SK-N-MC (cell line): ENCODE measurements around the gene TTBK1.

Source experiments
- DNase-seq: peaks from one replicate; pipeline ENCODE4 v3.0.0-alpha.2; 2011; ENCODE audit warnings: low read depth, low spot score
- H3K27ac ChIP-seq: fragments of 200-600 bp; sonication (generic); 2 replicates; pipeline ENCODE4 v1.5.1; 2016; ENCODE audit warnings: mixed run types
- H3K36me3 ChIP-seq: fragments of 200-600 bp; sonication (generic); 2 replicates; pipeline ENCODE4 v1.6.1; 2017; ENCODE audit warnings: antibody characterized with exemption, low read length, mixed read lengths; ENCODE audit not compliant: insufficient read depth
- H3K4me3 ChIP-seq: fragments of 200-600 bp; sonication (generic); 2 replicates; pipeline ENCODE4 v1.5.1; 2016
- H3K9ac ChIP-seq: fragments of 200-600 bp; sonication (generic); 2 replicates; pipeline ENCODE4 v1.8.0; 2017; ENCODE audit warnings: mixed run types, mixed read lengths; ENCODE audit not compliant: insufficient read length
- H3K9me3 ChIP-seq: fragments of 200-600 bp; sonication (generic); 2 replicates; pipeline ENCODE4 v1.6.1; 2017; ENCODE audit warnings: low read depth, mild to moderate bottlenecking, antibody characterized with exemption, low read length, moderate library complexity, mixed read lengths
- EZH2 ChIP-seq: fragments of 200-600 bp; sonication (generic); IDR thresholded peaks from one replicate; pipeline ENCODE4 v1.6.1; 2017; ENCODE audit warnings: antibody characterized with exemption
- FOXP2 ChIP-seq: optimal IDR thresholded peaks from 2 replicates; pipeline ENCODE3; 2011; ENCODE audit warnings: mild to moderate bottlenecking, moderate library complexity; ENCODE audit not compliant: insufficient read depth; ENCODE audit errors: extremely low read length, control extremely low read depth
- POLR2AphosphoS5 ChIP-seq: IDR thresholded peaks from 2 replicates; pipeline ENCODE4 v1.6.1; 2012; ENCODE audit warnings: mild to moderate bottlenecking, low read depth, low read length, borderline replicate concordance

Gene TTBK1

DNA sequence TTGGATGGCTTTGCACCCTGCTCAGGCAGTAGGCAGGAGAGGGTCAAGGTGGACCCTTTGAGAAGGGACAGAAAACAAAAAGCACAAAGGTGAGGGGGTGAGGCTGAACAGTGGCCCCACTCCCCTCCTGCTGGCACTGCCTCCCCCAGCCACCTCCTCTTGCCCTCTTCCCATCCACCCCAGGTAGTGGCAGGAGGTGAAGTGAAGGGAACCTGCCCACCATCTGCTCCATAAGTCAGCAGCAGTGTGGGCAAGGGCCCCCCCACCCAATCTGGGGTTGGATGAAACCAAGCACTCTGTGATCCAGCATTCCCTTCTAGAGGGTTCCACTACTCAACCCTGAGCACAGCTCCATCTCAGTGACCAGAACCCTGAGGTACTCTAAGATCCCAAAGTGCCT is 28.7 kb downstream of the TTBK1 start:
- TF ChIP-seq POLR2AphosphoS5 (no peak), FOXP2 (no peak), EZH2 (no peak)
- no peak overlapping the region for H3K4me3 ChIP-seq
- H3K9me3 ChIP-seq, result no peaks in the 10 kb centered on the region
- no peak for DNase-seq
- H3K27ac ChIP-seq, result no peak overlapping the region
- H3K36me3 ChIP-seq, result no peaks in the 10 kb centered on the region
- H3K9ac ChIP-seq, result no peak overlapping the region

DNA sequence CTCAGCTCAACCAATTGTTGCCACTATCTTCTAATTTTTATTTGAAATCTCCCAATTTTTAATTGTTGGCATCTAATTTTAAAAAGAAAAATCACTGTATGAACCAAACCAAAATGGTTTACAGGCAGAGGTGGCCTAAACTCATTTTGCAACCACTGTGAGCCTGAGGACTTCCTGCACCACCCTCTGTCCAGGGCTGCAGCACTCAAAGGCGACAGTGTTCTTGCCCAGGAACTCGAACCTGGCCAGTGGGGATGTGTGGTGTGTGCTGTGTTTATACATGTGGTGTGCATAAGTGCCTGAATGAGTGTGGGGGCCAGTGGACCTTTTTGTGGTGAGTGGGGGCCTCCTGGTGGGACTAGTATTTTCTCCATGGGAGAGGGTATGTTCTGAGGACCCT is 30.4 kb downstream of the TTBK1 start:
- H3K36me3 ChIP-seq, result no peaks in the 10 kb centered on the region
- no peak overlapping the region for H3K27ac ChIP-seq
- H3K9me3 ChIP-seq, result no peaks in the 10 kb centered on the region
- H3K9ac ChIP-seq, result no peak overlapping the region
- DNase-seq, result no peak
- TF ChIP-seq POLR2AphosphoS5, result no peak
- TF ChIP-seq EZH2, result no peak
- no peak for TF ChIP-seq FOXP2
- H3K4me3 ChIP-seq, result no peak overlapping the region

DNA sequence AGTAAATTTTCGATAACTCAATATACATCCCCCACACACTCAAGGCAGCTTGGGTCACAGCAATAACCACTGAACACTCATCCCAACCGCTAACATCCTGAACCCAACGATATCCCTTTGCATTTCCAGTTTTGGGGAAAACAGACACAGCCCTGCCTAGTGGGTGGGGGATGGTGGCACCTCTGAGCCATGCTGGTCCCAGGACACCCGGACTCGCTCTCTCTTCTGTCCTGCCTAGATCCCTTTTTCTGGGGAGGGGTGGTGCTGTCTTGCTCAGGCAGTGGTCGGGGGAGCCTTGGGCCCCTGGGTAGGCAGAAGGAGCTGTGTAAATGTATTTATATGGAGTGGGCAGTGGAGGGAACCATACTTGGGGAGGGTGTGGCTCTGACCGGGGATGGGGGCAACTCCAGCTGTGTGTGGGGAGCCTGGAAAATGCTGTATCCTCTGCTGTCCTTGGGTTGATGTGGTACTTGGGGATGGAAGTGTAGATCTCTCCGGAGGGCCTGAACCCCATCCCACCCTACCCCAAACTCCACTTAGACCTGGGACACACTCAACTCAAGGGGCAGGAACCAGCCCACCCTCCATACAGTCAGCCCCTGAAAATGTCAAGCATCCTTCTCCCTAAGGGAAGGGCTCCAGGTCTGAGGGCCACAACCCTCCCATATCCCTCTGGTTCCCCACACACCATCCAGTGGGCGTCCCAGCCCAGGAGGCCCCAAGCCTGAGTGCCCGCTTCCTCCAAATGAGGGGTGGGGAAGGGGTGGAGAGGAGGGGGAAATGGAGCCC is 31.0 kb downstream of the TTBK1 start:
- no peak overlapping the region for H3K4me3 ChIP-seq
- H3K9me3 ChIP-seq, result no peaks in the 10 kb centered on the region
- DNase-seq, result no peak
- no peak overlapping the region for H3K27ac ChIP-seq
- no peak overlapping the region for H3K9ac ChIP-seq
- TF ChIP-seq EZH2 (no peak), POLR2AphosphoS5 (no peak), FOXP2 (no peak)
- no peaks in the 10 kb centered on the region for H3K36me3 ChIP-seq

DNA sequence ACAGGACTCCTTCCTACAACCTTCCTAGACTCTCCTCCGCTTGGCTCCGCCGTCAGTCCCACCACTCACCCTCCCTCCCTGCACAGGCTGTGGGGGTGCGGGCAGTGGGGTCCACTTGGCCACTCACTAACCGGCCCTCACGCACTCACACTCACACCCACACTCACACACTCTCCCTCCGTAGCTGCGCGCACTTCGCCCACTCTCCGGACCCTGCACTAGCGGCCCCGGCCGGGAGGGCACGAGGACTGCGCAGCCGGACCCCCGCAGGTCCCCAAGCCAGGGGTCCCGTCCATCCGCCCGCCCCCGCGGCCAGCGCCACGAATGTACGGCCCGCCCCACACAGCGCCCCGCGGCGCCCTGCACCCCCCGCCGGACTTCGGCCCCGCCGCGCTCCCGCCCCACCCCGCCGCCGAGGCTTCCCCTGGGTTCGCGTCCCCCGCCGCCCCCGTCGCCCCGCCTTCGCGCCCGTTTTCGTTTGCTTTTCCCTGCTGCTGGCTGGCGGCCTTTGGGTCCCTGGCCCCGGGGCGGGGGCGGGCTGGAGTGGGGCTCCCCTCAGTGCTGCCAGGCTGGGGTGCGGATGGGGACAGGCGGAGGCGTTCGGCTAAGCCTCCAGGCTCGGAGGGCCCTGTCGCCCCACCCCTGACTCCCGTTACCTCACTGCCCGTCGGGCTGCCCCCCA is 31.8 kb downstream of the TTBK1 start:
- no peaks in the 10 kb centered on the region for H3K9me3 ChIP-seq
- H3K27ac ChIP-seq, result no peak overlapping the region
- DNase-seq, result no peak
- no peak overlapping the region for H3K4me3 ChIP-seq
- no peaks in the 10 kb centered on the region for H3K36me3 ChIP-seq
- H3K9ac ChIP-seq, result no peak overlapping the region
- TF ChIP-seq POLR2AphosphoS5 (no peak), FOXP2 (no peak), EZH2 (no peak)

DNA sequence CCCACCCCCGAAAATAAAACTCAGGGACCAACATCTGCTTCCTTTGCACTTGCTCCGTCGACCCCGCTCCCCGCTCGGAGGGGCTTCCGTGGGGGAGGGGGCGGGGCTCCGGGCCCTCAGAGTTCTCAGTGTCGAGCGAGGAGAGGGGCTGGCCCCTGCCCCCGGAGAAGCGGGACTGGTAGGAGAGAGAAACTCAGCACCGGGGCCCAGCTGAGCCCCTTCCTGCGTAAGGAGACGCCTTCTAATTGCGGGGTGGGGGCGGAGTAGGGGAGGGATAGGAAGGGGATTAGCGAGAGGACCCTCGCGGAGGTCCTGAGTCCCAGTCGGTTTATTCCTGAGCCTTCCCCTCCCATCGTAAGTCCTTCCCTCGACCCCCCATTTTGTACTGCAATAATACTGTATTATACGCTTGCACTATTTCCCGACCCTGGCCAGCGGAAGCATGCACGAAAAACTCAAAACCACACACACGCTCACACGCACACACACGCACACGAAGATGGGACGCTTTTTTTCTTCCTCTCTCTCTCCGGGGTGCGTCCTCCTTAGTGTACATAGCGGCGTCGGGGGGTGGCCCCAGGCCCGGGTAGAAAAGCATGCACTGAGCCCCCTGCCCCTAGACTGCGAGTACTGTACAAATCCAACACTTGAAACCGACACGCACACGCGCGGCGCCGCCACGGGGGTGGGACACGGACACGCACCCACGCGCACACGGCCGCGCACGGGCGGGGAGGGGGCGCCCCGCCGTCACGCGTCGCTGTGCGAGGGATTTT is 32.7 kb downstream of the TTBK1 start:
- Histone ChIP-seq H3K36me3 (no peaks in the 10 kb centered on the region), H3K4me3 (no peak overlapping the region), H3K27ac (no peak overlapping the region), H3K9ac (no peak overlapping the region), H3K9me3 (no peaks in the 10 kb centered on the region)
- DNase-seq, result no peak
- TF ChIP-seq POLR2AphosphoS5, result no peak

DNA sequence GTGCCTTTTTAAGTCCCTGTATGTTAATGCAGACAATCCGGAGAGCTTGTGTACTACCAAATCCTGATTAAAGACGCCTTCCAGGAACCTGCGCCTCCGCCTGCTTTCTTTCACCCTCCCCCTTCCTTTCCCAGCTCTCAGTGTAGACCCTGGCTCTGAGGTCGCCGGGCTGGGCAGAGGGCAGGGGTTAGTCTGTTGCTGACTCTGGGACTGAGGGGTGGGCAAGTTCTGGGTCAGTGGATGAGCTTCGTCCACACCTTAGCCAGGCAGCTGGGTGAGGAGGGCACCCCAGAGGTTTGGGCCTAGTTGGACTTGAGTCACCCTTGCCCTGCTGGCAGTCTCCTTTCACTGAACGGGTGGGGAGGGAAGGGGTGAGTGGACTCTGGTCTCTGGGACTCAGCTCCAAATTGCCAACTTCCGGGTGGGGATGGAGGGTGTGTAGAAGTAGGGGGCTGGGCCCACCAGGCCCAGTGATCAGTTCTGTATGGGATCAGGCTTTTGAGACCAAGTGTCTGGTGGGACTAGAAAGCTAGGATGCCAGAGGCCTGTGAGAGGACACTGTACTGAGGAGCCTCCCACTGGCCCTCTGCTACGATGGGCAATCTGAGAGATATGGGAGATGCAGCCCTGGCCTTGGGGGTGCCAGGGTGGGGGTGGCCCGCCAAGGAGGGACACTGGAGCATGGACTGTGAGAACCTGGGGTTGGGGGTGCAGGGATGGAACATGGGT is 33.5 kb downstream of the TTBK1 start:
- TF ChIP-seq POLR2AphosphoS5, result no peak
- no peak for TF ChIP-seq FOXP2
- Histone ChIP-seq H3K9me3 (no peaks in the 10 kb centered on the region), H3K27ac (no peak overlapping the region), H3K9ac (no peak overlapping the region), H3K36me3 (no peaks in the 10 kb centered on the region), H3K4me3 (no peak overlapping the region)
- no peak for DNase-seq

DNA sequence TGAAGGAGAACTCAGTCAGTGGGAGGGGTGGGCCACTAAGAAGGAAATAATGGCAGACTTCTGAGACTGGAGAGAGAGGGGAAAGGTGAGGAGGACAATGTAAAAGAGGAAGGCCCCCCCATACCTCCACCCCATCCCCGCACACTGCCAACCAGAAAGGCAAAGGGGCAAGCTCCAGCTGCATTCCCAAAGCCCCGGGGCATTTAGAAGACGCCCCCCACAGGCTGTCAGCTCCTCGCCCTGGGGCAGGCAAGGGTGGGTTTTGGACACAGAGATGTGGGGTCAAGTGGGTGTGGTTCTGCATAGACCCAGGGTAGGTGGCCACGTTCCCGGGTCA is 34.0 kb downstream of the TTBK1 start:
- TF ChIP-seq EZH2, result no peak
- TF ChIP-seq FOXP2, result no peak
- no peak for TF ChIP-seq POLR2AphosphoS5
- Histone ChIP-seq H3K9ac (no peak overlapping the region), H3K4me3 (no peak overlapping the region), H3K9me3 (no peaks in the 10 kb centered on the region), H3K27ac (no peak overlapping the region), H3K36me3 (no peaks in the 10 kb centered on the region)
- no peak for DNase-seq
